Measurements from ENCODE around the gene YY1.

The YY1 gene

GRCh38 chr14:100317912-100318808 is 79.2 kb downstream of the YY1 start:
- DNase-seq = peak; percentile 86

- no peak for DNase-seq
Measured at GRCh38 chr14:100320157-100320856, 81.4 kb downstream of the YY1 start.

- no peak for DNase-seq
Measured at GRCh38 chr14:100321473-100322137, 82.7 kb downstream of the YY1 start.

GRCh38 chr14:100322138-100322957 is 83.4 kb downstream of the YY1 start:
- DNase-seq = no peak

- DNase-seq = no peak
Measured at GRCh38 chr14:100323121-100323941, 84.4 kb downstream of the YY1 start, which contains the start of gene SLC25A47. TSS of gene SLC25A47 (plus strand) at chr14:100323339. CDS start at chr14:100323415, 76 bp downstream.

- DNase-seq = no peak
Measured at GRCh38 chr14:100323942-100324307, 85.0 kb downstream of the YY1 start.

GRCh38 chr14:100325231-100325632 is 86.3 kb downstream of the YY1 start:
- no peak for DNase-seq

GRCh38 chr14:100325958-100326357 is 87.0 kb downstream of the YY1 start:
- no peak for DNase-seq

GRCh38 chr14:100327128-100327527 is 88.2 kb downstream of the YY1 start:
- no peak for DNase-seq

GRCh38 chr14:100328495-100329163 is 89.7 kb downstream of the YY1 start:
- DNase-seq = no peak

- no peak for DNase-seq
Measured at GRCh38 chr14:100329233-100330006, 90.5 kb downstream of the YY1 start.

- DNase-seq = no peak
Measured at GRCh38 chr14:100330007-100330344, 91.0 kb downstream of the YY1 start.

GRCh38 chr14:100330388-100330931 is 91.5 kb downstream of the YY1 start:
- DNase-seq = no peak

- no peak for DNase-seq
Measured at GRCh38 chr14:100332071-100332639, 93.2 kb downstream of the YY1 start.
